Lung microvascular endothelial cell (primary cell): Measurements from ENCODE around the gene GRK4. TPM values are rescaled to one million over a fixed set of nuclear protein-coding genes. Genes with fewer than 3 reads are reported as not detected.

Experiments used
- DNase-seq, 2 donors: peaks; one replicate each; pipeline versions ENCODE4 v3.0.0 to v3.0.0-alpha.2; 2010; ENCODE audit warnings: low read depth in 2 of 2
- total RNA-seq: library from RNA; depleted of rRNA; stranded (reverse); fragments of >200 nt; gene quantifications from 2 replicates; pipeline ENCODE4 v1.2.1, GENCODE V29; 2014

Gene GRK4
- total RNA-seq, 1 donor from 2014 or later = 3.0 TPM

GRCh38 chr4:3010998-3011397 is 47.6 kb downstream of the GRK4 start:
- DNase-seq = no peak

DNA sequence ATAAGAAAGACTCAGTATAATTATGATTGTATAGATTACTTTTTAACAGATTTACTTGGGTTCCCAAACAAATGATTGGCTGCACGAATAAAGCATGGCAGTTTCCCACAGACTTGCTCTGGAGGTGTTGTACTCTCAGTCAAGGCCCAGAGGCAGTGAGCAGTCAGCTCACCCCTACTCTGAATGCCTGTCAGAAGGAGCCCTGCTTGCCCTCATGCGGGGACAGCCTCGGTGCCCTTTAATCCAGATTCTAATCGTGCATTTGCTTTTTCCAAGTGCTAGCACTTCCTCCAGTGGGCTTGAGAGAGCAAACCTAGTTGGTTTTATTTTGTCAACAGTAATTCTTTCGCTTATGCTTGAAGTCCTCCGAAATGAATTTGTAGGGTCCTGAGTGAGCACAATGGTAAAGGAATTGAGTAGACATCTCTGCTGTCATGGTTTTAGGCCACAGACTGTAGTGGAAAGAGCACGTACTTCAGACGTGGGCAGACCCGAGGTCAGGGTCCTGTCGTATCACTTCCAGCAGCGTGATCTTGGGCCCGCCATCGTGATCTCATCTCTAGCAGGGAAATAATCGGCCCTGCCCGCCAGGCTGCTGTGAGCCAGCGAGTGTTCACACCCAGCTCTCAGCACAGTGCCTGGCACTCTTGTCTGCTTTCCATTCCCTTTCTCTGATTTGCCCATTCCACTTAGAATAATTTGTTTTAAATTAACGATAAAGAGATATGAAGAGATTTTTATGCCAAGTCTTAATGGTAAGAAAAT is 48.3 kb downstream of the GRK4 start:
- no peak for DNase-seq

DNA sequence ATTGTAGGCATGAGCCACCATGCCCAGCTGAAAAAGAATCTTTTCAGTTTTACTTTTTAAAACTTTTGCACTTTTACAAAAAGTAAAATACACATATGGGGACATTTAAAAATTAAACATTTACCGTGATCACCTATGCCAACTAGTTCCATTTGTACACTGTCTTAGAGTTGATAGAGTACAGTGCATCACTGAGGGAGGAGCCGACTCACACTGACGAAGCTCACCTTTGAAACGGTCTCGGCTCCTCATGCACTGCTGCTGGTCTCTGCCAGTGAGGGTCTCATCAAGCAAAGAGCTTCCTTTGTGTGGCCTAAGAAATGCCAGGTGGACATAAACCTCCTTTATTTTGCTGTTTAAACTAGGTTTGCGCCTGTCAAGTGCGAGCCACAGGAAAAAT is 50.0 kb downstream of the GRK4 start:
- DNase-seq = no peak

GRCh38 chr4:3013839-3014350 is 50.5 kb downstream of the GRK4 start:
- no peak for DNase-seq

DNA sequence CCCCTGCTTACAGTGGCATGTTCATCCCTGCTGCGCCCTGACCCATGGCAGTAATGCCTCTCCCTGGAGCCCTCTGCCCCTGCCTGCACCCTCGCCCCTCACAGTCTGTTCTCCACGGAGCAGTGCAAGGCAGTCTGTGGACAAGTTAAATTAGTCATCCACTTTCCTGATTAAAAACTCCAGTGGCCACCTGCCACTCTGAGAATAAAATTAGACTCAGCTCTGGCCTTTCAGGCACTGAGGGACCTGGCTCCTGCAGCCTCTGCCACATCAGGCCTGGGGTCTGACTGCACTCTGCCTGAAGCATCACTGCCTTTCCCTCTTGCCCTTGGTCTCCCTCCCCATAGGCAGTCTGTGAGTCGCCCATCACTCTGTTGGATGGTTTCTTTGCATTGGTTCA is 53.6 kb downstream of the GRK4 start:
- no peak for DNase-seq

- no peak for DNase-seq
These were observed 54.1 kb downstream of the GRK4 start for GRCh38 chr4:3017504-3017903.

GRCh38 chr4:3019145-3019846 is 55.9 kb downstream of the GRK4 start:
- no peak for DNase-seq

GRCh38 chr4:3021127-3021526 is 57.8 kb downstream of the GRK4 start:
- DNase-seq = no peak

GRCh38 chr4:3021627-3022026 is 58.3 kb downstream of the GRK4 start:
- no peak for DNase-seq

DNA sequence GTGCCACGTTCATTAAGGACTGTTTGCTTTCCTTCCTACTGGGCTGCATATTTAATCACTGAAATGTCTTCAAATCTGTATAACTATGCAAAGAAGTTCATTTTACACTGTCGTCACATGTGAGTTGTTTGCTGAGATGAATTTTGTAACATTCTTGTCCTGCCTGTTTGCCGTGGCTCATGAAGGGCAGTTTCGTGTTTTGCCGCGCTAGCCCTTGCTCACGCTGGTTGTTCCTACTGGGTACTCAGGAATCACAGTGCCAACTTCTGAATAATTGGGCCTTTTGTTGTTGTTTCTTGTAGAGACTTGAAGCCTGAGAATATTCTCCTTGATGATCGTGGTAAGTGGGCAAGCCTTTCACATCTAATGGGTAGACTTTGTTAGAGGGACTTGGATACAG is 58.7 kb downstream of the GRK4 start:
- DNase-seq = no peak

GRCh38 chr4:3022651-3023050 is 59.3 kb downstream of the GRK4 start:
- DNase-seq = no peak

GRCh38 chr4:3025881-3026280 is 62.5 kb downstream of the GRK4 start:
- no peak for DNase-seq

DNA sequence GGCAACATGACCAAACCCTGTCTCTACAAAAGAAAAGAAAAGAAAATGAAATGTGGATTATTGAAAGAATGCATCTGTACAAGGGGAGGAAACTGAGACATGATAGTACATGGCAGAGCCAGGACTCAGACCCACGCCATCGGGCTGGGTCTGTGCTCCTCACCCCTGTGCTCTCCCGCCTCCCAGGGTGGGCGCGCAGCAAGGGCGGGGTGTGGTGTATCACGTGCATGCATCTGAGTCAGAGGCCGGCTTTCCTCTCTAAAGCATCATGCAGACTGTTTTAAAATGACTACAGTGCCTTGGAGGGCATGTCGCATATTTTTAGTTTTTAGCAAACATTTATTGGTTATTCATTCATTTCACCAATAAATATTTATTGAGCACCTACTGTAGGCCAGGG is 63.2 kb downstream of the GRK4 start:
- DNase-seq = no peak

- no peak for DNase-seq
These were observed 66.1 kb downstream of the GRK4 start for GRCh38 chr4:3029464-3029863.

- no peak for DNase-seq
These were observed 67.4 kb downstream of the GRK4 start for GRCh38 chr4:3030566-3031356.

GRCh38 chr4:3031357-3032082 is 68.1 kb downstream of the GRK4 start:
- peak in 1 of 2 donors; percentile 59 for DNase-seq

- DNase-seq = no peak
These were observed 70.9 kb downstream of the GRK4 start for GRCh38 chr4:3034231-3034630.

GRCh38 chr4:3035249-3035648 is 71.9 kb downstream of the GRK4 start:
- DNase-seq = no peak

GRCh38 chr4:3035674-3036073 is 72.3 kb downstream of the GRK4 start:
- DNase-seq = no peak

- no peak for DNase-seq
These were observed 73.0 kb downstream of the GRK4 start for GRCh38 chr4:3036131-3036952.
